ENCODE results near the gene GLT8D2. TPM values are rescaled to one million over a fixed set of nuclear protein-coding genes. Genes with fewer than 3 reads are reported as not detected.
A peak's percentile ranks its signal among the peaks of the same experiment; 100 is the strongest.

GLT8D2 gene
- total RNA-seq, 1 donor from 2014 or later = 45.4 TPM

- H3K9me3 Mint-ChIP-seq (ENCODE audit: unreplicated experiment) = no peaks in the 10 kb centered on the region
- H3K4me3 Mint-ChIP-seq (ENCODE audit: unreplicated experiment) = peak overlapping the region; percentile 94
- H3K27me3 Mint-ChIP-seq (ENCODE audit: unreplicated experiment) = no peaks in the 10 kb centered on the region
- TF ChIP-seq CTCF (IDR thresholded peaks at IDR 0.05) = no peak
- H3K4me1 Mint-ChIP-seq (ENCODE audit: unreplicated experiment) = peaks cover 36% of the 10 kb centered on the region
- H3K27ac Mint-ChIP-seq (ENCODE audit: unreplicated experiment) = peak overlapping the region; percentile 100
- no peak for DNase-seq (ENCODE audit: extremely low spot score, unreplicated experiment)
- H3K36me3 Mint-ChIP-seq (ENCODE audit: unreplicated experiment) = peaks cover 24% of the 10 kb centered on the region
Measured at GRCh38 chr12:103956509-103957027, 93.4 kb downstream of the GLT8D2 start.

- H3K27ac Mint-ChIP-seq (ENCODE audit: unreplicated experiment) = peak overlapping the region; percentile 100
- no peak for TF ChIP-seq CTCF (IDR thresholded peaks at IDR 0.05)
- H3K27me3 Mint-ChIP-seq (ENCODE audit: unreplicated experiment) = no peaks in the 10 kb centered on the region
- peaks cover 25% of the 10 kb centered on the region for H3K36me3 Mint-ChIP-seq (ENCODE audit: unreplicated experiment)
- no peaks in the 10 kb centered on the region for H3K9me3 Mint-ChIP-seq (ENCODE audit: unreplicated experiment)
- no peak for DNase-seq (ENCODE audit: extremely low spot score, unreplicated experiment)
- H3K4me1 Mint-ChIP-seq (ENCODE audit: unreplicated experiment) = peaks cover 36% of the 10 kb centered on the region
- peak overlapping the region; percentile 94 for H3K4me3 Mint-ChIP-seq (ENCODE audit: unreplicated experiment)
Measured at GRCh38 chr12:103955811-103956508, 94.0 kb downstream of the GLT8D2 start.

- no peak overlapping the region for H3K4me3 Mint-ChIP-seq (ENCODE audit: unreplicated experiment)
- H3K36me3 Mint-ChIP-seq (ENCODE audit: unreplicated experiment) = peaks cover 54% of the 10 kb centered on the region
- DNase-seq (ENCODE audit: extremely low spot score, unreplicated experiment) = no peak
- H3K27me3 Mint-ChIP-seq (ENCODE audit: unreplicated experiment) = no peaks in the 10 kb centered on the region
- H3K27ac Mint-ChIP-seq (ENCODE audit: unreplicated experiment) = no peak overlapping the region
- peaks cover 25% of the 10 kb centered on the region for H3K4me1 Mint-ChIP-seq (ENCODE audit: unreplicated experiment)
- TF ChIP-seq CTCF (IDR thresholded peaks at IDR 0.05) = no peak
- no peaks in the 10 kb centered on the region for H3K9me3 Mint-ChIP-seq (ENCODE audit: unreplicated experiment)
Measured at GRCh38 chr12:103952497-103952896, 97.5 kb downstream of the GLT8D2 start.

GRCh38 chr12:103948746-103949406 lies 101.1 kb downstream of the GLT8D2 start:
- no peak for TF ChIP-seq CTCF (IDR thresholded peaks at IDR 0.05)
- Mint-ChIP-seq H3K27ac (ENCODE audit: unreplicated experiment) (no peak overlapping the region), H3K9me3 (ENCODE audit: unreplicated experiment) (no peaks in the 10 kb centered on the region), H3K27me3 (ENCODE audit: unreplicated experiment) (no peaks in the 10 kb centered on the region), H3K4me3 (ENCODE audit: unreplicated experiment) (no peak overlapping the region), H3K4me1 (ENCODE audit: unreplicated experiment) (no peaks in the 10 kb centered on the region), H3K36me3 (ENCODE audit: unreplicated experiment) (peaks cover 72% of the 10 kb centered on the region)
- DNase-seq (ENCODE audit: extremely low spot score, unreplicated experiment) = no peak

GRCh38 chr12:103947871-103948555 lies 102.0 kb downstream of the GLT8D2 start:
- no peak overlapping the region for H3K4me3 Mint-ChIP-seq (ENCODE audit: unreplicated experiment)
- no peak for DNase-seq (ENCODE audit: extremely low spot score, unreplicated experiment)
- H3K36me3 Mint-ChIP-seq (ENCODE audit: unreplicated experiment) = peaks cover 74% of the 10 kb centered on the region
- H3K27ac Mint-ChIP-seq (ENCODE audit: unreplicated experiment) = no peak overlapping the region
- H3K4me1 Mint-ChIP-seq (ENCODE audit: unreplicated experiment) = no peaks in the 10 kb centered on the region
- H3K27me3 Mint-ChIP-seq (ENCODE audit: unreplicated experiment) = no peaks in the 10 kb centered on the region
- no peak for TF ChIP-seq CTCF (IDR thresholded peaks at IDR 0.05)
- no peaks in the 10 kb centered on the region for H3K9me3 Mint-ChIP-seq (ENCODE audit: unreplicated experiment)

Data from osteocyte (in vitro differentiated cells).